ENCODE data around the gene JMJD1C.
"Not testable (repeated sequence)": the region's sequence is repeated elsewhere in the genome, so short reads cannot be mapped to it uniquely, and the experiment has no call there.

Gene JMJD1C

DNA sequence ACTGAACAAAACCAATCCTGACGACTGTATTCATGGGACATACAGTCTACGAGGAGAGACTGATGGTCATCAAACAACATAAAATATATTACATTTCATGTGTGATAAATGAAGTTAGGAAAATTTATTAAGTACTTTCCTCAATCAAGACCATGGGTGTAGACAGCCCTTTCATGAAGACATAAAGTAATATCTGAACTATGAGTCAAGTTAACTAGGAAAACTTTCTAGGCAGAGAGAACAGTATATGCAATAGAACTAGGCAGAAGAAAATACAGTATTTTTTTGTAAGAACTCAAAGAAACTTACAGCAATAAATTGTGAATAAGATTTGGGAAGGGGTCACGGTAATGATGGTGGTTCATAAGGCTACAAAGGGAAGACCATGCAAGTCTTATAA, 112.8 kb downstream of the JMJD1C start:
- DNase-seq = no peak

GRCh38 chr10:63348245-63348850, 117.4 kb downstream of the JMJD1C start:
- DNase-seq = no peak

DNA sequence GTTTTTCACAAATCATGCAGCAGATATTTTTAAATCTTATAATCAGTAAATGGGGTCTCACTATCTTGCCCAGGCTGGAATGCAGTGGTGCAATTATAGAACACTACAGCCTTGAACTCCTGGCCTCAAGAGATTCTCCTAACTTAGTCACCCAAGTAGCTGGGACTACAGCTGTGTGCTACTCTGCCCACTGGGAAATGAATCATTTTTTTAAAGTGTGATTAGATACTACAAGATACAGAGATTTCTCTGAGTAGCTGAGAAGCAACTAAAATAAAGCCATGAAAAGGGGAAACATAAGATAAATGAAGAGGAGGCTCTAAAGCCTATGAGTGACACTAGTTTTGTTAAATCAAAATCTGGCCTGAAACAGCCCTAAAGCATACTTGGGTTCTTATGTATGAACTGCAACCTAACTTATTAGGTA, 119.7 kb downstream of the JMJD1C start:
- DNase-seq = no peak

- no peak for DNase-seq
These were observed 121.5 kb downstream of the JMJD1C start for GRCh38 chr10:63344269-63344668.

- DNase-seq = no peak
These were observed 122.3 kb downstream of the JMJD1C start for GRCh38 chr10:63343476-63343875.

- not testable (repeated sequence) for DNase-seq
These were observed 126.1 kb downstream of the JMJD1C start for GRCh38 chr10:63339640-63340039.

- no peak for DNase-seq
These were observed 128.1 kb downstream of the JMJD1C start for GRCh38 chr10:63337455-63338251.

DNA sequence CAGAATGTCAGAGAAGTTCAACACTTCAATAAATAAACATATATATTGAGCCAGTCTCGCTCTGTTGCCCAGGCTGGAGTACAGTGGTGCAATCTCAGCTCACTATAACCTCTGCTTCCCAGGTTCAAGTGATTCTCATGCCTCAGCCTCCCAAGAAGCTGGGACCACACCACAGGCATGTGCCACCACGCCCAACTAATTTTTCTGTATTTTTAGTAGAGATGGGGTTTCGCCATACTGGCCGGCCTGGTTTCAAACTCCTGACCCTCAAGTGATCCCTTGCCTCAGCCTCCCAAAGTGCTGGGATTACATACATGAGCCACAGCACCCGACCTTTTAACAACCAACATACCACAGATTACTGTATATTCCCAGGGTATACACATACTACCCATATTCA, 134.2 kb downstream of the JMJD1C start:
- no peak for DNase-seq

GRCh38 chr10:63324495-63324854, 141.3 kb downstream of the JMJD1C start:
- DNase-seq = no peak

DNA sequence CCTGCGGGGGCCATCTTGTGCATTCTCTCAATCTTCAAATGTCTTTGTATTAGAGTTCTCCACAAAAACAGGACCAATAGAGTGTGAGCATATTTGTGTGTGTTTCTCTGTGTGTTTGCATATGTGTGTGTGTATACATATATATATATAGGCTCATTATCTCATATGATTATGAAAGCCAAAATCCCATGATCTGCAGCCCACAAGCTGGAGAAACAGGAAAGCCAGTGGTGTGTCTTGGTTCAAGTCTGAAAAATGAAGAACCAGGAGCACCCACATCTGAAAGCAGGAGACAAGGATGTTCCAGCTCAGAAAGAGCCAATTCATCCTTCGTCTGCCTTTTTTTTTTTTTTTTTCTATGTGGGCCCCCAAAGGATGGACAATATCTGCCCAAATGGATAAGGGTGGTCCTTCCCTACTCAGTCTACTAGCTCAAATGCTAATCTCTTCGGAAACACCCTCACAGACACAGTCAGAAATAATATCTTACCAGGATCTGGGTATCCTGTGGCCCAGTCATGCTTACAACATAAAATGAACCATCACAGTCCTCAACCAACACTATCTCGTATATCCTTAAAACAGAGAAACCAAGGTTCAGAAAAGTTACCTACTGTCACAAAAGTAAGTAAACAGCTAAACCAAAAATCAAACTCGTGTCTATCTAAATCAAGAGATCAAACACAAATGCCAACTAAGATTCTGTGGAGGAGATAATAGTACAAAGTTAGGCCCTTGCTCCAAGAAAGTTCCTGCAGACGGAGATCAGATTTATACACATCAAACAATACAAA, 141.9 kb downstream of the JMJD1C start:
- DNase-seq = no peak

DNA sequence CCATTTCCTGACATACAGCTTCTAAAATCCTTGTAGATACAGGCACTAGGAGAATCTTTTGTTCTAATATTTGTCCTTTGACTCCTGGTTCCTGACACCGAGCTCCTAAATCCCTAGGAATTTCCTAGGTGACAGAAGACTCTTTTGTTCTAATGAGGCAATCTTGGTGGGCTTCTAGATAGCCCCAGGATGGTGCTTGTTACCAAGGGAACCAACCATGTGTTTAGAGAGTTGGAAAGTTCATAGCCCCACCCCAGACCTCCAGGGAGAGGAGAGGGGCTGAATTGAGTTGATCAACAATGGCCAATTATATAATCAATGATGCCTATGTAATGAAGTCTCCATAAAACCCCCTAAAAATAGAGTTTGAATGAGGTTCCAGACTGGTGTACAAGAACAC, 145.1 kb downstream of the JMJD1C start:
- no peak for DNase-seq

GRCh38 chr10:63319231-63319630, 146.5 kb downstream of the JMJD1C start:
- no peak for DNase-seq

GRCh38 chr10:63318491-63318890, 147.3 kb downstream of the JMJD1C start:
- DNase-seq = no peak

DNA sequence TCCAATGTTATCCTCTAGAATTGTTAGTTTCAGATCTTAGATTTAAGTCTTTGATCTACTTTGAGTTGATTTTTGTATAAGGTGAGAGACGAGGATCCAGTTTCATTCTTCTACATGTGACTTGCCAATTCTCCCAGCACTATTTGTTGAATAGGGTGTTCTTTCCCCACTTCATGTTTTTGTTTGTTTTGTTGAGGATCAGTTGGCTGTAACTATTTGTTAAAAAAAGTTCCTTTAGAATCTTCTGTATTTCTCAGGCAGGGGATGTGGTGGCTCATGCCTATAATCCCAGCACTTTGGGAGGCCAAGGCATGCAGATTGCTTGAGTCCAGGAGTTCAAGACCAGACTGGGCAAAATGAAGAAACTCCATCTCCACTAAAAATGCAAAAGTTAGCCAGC, 151.8 kb downstream of the JMJD1C start:
- no peak for DNase-seq

GRCh38 chr10:63313066-63313717, 152.6 kb downstream of the JMJD1C start:
- DNase-seq = no peak

- DNase-seq = no peak
These were observed 157.1 kb downstream of the JMJD1C start for GRCh38 chr10:63308628-63309027.

GRCh38 chr10:63304146-63304545, 161.6 kb downstream of the JMJD1C start:
- no peak for DNase-seq

DNA sequence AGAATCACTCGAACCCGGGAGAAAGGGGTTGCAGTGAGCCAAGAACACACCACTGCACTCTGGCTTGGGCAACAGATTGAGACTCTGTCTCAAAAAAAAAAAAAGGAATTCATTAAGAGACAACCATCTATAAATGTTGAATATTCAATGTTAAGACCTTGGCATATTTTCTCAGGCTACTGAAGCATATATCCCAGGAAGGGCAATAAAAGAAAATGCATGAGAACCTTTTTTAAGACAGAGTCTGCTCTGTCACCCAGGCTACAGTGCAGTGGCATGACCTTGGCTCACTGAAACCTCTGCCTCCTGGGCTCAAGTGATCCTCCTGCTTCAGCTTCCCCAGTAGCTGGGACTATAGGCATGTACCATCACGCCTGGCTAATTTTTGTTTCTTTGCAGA, 165.0 kb downstream of the JMJD1C start:
- DNase-seq = no peak

DNA sequence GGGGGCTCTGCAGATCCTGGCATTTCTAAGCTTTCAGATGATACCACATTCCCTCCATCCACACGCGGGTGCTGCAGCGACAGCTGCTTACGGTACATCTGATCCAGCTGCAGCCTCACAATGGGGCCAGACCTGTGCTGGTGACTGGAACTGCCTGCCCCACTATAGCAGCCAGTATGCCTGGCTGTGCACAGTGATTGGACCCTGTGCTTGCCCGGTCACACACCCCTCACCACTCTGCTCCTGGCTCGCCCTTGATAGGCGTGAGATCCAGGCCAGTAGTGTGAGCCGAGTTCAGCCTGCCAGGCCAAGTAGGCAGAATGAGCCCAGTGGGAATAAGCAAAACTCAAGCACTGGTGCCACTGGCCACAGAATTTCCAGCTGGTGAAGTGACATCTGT, 167.8 kb downstream of the JMJD1C start:
- no peak for DNase-seq

DNA sequence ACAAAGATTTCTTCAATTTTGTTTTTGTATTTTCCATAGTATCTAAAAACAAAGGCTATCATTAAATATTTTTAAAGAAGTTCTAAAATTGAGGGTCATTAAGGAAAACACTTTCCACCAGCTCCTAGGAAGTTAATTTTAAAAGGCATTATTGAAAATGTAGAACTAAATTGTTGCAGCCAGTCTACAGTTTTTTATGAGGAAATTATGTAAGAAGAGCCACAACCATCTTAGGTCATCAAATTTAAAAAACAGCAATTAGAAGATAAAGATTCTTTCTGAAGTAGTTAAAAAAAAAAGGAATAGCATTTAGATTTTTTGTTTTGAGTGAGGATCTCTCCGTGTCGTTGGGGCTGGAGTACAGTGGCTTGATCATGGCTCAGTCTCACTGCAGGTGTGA, 171.0 kb downstream of the JMJD1C start:
- no peak for DNase-seq

- DNase-seq = not testable (repeated sequence)
These were observed 172.9 kb downstream of the JMJD1C start for GRCh38 chr10:63292847-63293246.

DNA sequence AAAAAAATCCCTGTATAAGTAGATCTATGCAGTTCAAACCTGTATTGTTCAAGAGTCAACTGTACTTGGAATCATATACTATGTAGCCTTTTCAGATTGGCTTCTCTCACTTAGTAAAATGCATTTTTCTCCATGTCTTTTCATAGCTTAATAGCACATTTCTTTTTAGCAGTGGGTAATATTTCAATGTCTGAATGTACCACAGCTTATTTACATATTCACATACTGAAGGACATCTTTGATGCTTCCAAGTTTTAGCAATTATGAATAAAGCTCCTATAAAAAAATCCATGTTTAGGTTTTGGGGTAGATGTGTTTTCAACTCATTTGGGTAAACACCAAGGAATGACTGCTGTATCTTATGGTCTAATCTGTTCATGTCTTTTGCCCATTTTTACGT, 177.6 kb downstream of the JMJD1C start:
- no peak for DNase-seq

DNA sequence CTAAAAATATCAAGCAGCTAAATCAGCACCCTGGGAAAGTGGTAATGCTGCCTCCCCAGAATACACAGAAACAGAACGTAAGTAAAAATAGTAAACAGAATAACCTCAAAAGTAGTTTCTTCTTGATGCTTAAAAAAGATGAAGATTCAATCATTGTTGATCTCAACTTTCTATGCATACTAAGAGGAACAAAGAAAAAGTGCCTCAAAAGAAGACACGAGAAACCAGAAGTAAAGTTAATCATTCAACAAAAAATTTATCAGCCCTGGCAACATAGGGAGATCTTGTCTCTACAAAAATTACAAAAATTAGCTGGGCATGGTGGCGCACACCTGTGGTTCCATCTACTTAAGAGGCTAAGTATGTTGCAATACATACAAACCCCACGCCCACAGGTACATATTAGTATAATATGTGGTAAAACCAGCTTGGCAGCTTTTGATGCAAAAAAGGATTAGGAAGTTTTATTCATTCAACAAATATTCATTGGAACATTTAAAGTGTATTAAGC, 179.0 kb downstream of the JMJD1C start:
- DNase-seq = no peak

All from NCI-H82 (cell line).